ENCODE measurements around the gene NEK10.
"Not testable (repeated sequence)": the region's sequence is repeated elsewhere in the genome, so short reads cannot be mapped to it uniquely, and the experiment has no call there.

DNA sequence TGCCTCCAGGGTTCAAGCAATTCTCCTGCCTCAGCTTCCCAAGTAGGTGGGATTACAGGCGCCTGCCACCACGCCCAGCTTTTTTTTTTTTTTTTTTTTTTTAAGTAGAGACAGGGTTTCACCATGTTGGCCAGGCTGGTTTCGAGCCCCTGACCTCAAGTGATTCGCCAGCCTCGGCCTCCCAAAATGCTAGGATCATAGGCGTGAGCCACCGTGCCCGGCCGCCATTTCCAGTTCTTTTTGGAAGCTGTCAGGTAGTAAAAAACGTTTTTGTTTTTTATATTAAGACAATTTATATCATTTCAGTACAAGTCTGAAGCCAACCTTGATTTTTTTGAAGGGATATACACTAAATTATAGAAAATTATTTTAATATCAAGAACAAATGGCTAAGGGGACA lies 82.7 kb downstream of the NEK10 start:
- TF ChIP-seq, protein P1, sequence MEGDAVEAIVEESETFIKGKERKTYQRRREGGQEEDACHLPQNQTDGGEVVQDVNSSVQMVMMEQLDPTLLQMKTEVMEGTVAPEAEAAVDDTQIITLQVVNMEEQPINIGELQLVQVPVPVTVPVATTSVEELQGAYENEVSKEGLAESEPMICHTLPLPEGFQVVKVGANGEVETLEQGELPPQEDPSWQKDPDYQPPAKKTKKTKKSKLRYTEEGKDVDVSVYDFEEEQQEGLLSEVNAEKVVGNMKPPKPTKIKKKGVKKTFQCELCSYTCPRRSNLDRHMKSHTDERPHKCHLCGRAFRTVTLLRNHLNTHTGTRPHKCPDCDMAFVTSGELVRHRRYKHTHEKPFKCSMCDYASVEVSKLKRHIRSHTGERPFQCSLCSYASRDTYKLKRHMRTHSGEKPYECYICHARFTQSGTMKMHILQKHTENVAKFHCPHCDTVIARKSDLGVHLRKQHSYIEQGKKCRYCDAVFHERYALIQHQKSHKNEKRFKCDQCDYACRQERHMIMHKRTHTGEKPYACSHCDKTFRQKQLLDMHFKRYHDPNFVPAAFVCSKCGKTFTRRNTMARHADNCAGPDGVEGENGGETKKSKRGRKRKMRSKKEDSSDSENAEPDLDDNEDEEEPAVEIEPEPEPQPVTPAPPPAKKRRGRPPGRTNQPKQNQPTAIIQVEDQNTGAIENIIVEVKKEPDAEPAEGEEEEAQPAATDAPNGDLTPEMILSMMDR (conservative IDR thresholded peaks at IDR 0.05; ENCODE audit: low read length), result not testable (repeated sequence)
- TF ChIP-seq EZH2phosphoT487 (IDR thresholded peaks at IDR 0.05; ENCODE audit: borderline replicate concordance), result not testable (repeated sequence)

Measured in Loucy (cell line).